K562 (cell line): ENCODE data around the gene SUPT5H. TPM values are rescaled to one million over a fixed set of nuclear protein-coding genes. Genes with fewer than 3 reads are reported as not detected.

Experiments
- CTCF ChIP-seq, 3 experiments: IDR thresholded peaks in 2 of 3; conservative IDR thresholded peaks in 1 of 3; 2 replicates each; pipeline ENCODE4 v1.5.1; 2011 to 2012; ENCODE audit warnings: low read length in 3 of 3, mild to moderate bottlenecking in 3 of 3, control low read depth in 2 of 3, improper control_type of control experiment in 1 of 3, inconsistent platforms in 1 of 3, low read depth in 1 of 3, mixed read lengths in 1 of 3, moderate library complexity in 1 of 3; ENCODE audit not compliant: insufficient read depth in 2 of 3
- CUX1 ChIP-seq: fragments of 200-800 bp; sonication (Bioruptor generic); IDR thresholded peaks from 2 replicates; pipeline ENCODE4 v1.6.1; 2016; ENCODE audit warnings: missing genetic modification characterization, missing compliant biosample characterization
- DMBX1 ChIP-seq: fragments of 250-450 bp; sonication (Bioruptor Pico); IDR thresholded peaks from 2 replicates; pipeline ENCODE4 v1.8.0; 2022; ENCODE audit warnings: inconsistent platforms, mild to moderate bottlenecking, moderate library complexity, borderline replicate concordance
- DNMT1 ChIP-seq: fragments of 450-650 bp; IDR thresholded peaks from 2 replicates; pipeline ENCODE4 v1.6.1; 2016; ENCODE audit warnings: antibody characterized with exemption, mild to moderate bottlenecking
- ETV1 ChIP-seq: fragments of 450-650 bp; conservative IDR thresholded peaks from 2 replicates; pipeline ENCODE4 v1.6.1; 2016; ENCODE audit warnings: missing genetic modification characterization, control low read depth, low read depth, missing compliant biosample characterization
- MLLT1 ChIP-seq, 2 experiments: fragments of 450-650 bp; IDR thresholded peaks; 2 replicates each; pipeline ENCODE4 v1.6.1; 2016
- NR2C1 ChIP-seq, 2 experiments: fragments of 450-650 bp; IDR thresholded peaks; 2 replicates each; pipeline ENCODE4 v1.6.1; 2017; ENCODE audit warnings: mild to moderate bottlenecking in 2 of 2, antibody characterized with exemption in 1 of 2, inconsistent platforms in 1 of 2, missing compliant biosample characterization in 1 of 2, missing genetic modification characterization in 1 of 2
- POLR2B ChIP-seq: fragments of 450-650 bp; IDR thresholded peaks from 2 replicates; pipeline ENCODE4 v1.6.1; 2018; ENCODE audit warnings: low read depth; ENCODE audit not compliant: partially characterized antibody
- PREB ChIP-seq: sonication (generic); formaldehyde crosslinking; IDR thresholded peaks from 2 replicates; pipeline ENCODE4 v1.8.1; 2023; ENCODE audit warnings: mild to moderate bottlenecking, missing genetic modification reagents
- RHOXF2B ChIP-seq: fragments of 250-450 bp; sonication (Bioruptor Pico); conservative IDR thresholded peaks from 2 replicates; pipeline ENCODE4 v1.5.1; 2021
- SMC3 ChIP-seq: conservative IDR thresholded peaks from 2 replicates; pipeline ENCODE4 v1.6.1; 2011; ENCODE audit warnings: low read depth, low read length, improper control_type of control experiment; ENCODE audit not compliant: insufficient read depth
- STAT5B ChIP-seq: fragments of 250-450 bp; sonication (Bioruptor Pico); IDR thresholded peaks from 2 replicates; pipeline ENCODE4 v1.8.0; 2021; ENCODE audit warnings: mild to moderate bottlenecking, inconsistent platforms
- TRIM28 ChIP-seq: fragments of 450-650 bp; IDR thresholded peaks from 2 replicates; pipeline ENCODE4 v1.6.1; 2017
- ZEB2 ChIP-seq: fragments of 450-650 bp; IDR thresholded peaks from 2 replicates; pipeline ENCODE4 v1.6.1; 2016
- ZNF444 ChIP-seq: fragments of 250-450 bp; sonication (Bioruptor Pico); IDR thresholded peaks from 2 replicates; pipeline ENCODE4 v1.4.0; 2020; ENCODE audit warnings: mild to moderate bottlenecking, moderate library complexity
- ZNF449 ChIP-seq: fragments of 250-450 bp; sonication (Bioruptor Pico); IDR thresholded peaks from 2 replicates; pipeline ENCODE4 v1.8.0; 2022; ENCODE audit warnings: moderate library complexity, mild to moderate bottlenecking, inconsistent platforms
- polyA plus RNA-seq, 8 experiments: library from polyadenylated mRNA; depleted of rRNA in 4 of 8; stranded (reverse) in 5 of 8; unstranded in 3 of 8; fragments of >200 nt; fragmentation: Nextera tagmentation in 2 of 8; fragmentation: Illumina TruSeq in 1 of 8; extraction: Ambion mirVana in 2 of 8; extraction: Trizol in 1 of 8; gene quantifications; 2 replicates each; pipeline versions ENCODE4 v1.2.1 to v1.2.3, GENCODE V29; 2011 to 2014; ENCODE audit warnings: inconsistent platforms in 1 of 8, missing spikeins in 1 of 8
- total RNA-seq, 7 experiments: library from RNA; depleted of rRNA in 6 of 7; stranded (reverse); fragments of >200 nt in 6 of 7; fragmentation: Illumina TruSeq in 2 of 7; extraction: Trizol in 2 of 7; gene quantifications; 2 replicates each; pipeline versions ENCODE4 v1.2.1 to v1.2.3, GENCODE V29; 2011 to 2021; ENCODE audit warnings: low replicate concordance in 1 of 7

SUPT5H gene
- total and polyA plus RNA-seq, 9 of the 15 experiments (the other 6 are each of a cell fraction or from before 2014, with no cell fraction given): 13.3 to 85.9 (median 35.9) TPM

GRCh38 chr19:39411832-39412099 lies 33.6 kb upstream of the SUPT5H start (continued):
- TF ChIP-seq CUX1 (0 out of 2 replicates have a peak, but pooled peaks have one; percentile 63), NR2C1 (IDR thresholded peaks at IDR 0.05) (0 out of 2 replicates have a peak, but pooled peaks have one; percentile 26), NR2C1 (tag; IDR thresholded peaks at IDR 0.05) (no peak), RHOXF2B (CRISPR knock-in tag) (peak; percentile 33; the same call in 1 of the 2 replicates), ZEB2 (0 out of 2 replicates have a peak, but pooled peaks have one; percentile 17), SMC3 (peak; percentile 96), ETV1 (tag) (0 out of 2 replicates have a peak, but pooled peaks have one; percentile 4), ZNF449 (CRISPR knock-in tag) (0 out of 2 replicates have a peak, but pooled peaks have one; percentile 11), PREB (CRISPR knock-in tag) (peak; percentile 85; the same call in 1 of the 2 replicates), ZNF444 (CRISPR knock-in tag) (peak; percentile 54; the same call in 1 of the 2 replicates), DNMT1 (peak; percentile 62; the same call in 1 of the 2 replicates), TRIM28 (0 out of 2 replicates have a peak, but pooled peaks have one; percentile 34), MLLT1 (IDR thresholded peaks at IDR 0.05) (0 out of 4 replicates have a peak, but pooled peaks of 1 of the 2 experiments have one; percentile 70), CTCF (IDR thresholded peaks at IDR 0.05 in 2 of 3, conservative IDR thresholded peaks at IDR 0.05 in 1 of 3; ENCODE audit: insufficient read depth in 2 of 3, low read depth in 1 of 3, low read length in 3 of 3) (peak; percentile 86 to 97 (median 95)), POLR2B (peak; percentile 0), DMBX1 (CRISPR knock-in tag) (peak; percentile 47; the same call in 1 of the 2 replicates), STAT5B (CRISPR knock-in tag) (no peak)
